Left ventricle myocardium superior (tissue), 1 donor: ENCODE measurements around the gene ADCYAP1. TPM values are rescaled to one million over a fixed set of nuclear protein-coding genes. Genes with fewer than 3 reads are reported as not detected.

Experiments used
- ATAC-seq: fragments of 200-7000 bp; cut with Tn5 transposase; one replicate; pipeline ENCODE4 v1.9.1; 2020; ENCODE audit warnings: mild to moderate bottlenecking, moderate library complexity
- DNase-seq: peaks from one replicate; pipeline ENCODE4 v3.0.0-alpha.2; 2020
- intact Hi-C: fragments of 100-400 bp; cut with micrococcal nuclease; formaldehyde crosslinking; loops from one replicate; pipeline ENCODE4 v1.11.0; 2022
- total RNA-seq: library from RNA; stranded (reverse); fragmentation: NEBNext Ultra II Directional; extraction: Animal tissue kit (Norgen Biotek cat#: 25700); gene quantifications from one replicate; pipeline ENCODE4 v1.2.1, GENCODE V29; 2021
- donor health status: DM: no; HTN: yes; CAD: no; lungs with severe emphysema.

Gene ADCYAP1
- total RNA-seq, 1 donor from 2014 or later = 0.17 TPM

GRCh38 chr18:950882-951495 lies 46.3 kb downstream of the ADCYAP1 start:
- intact Hi-C loops = no loop called here
- ATAC-seq (no peak), DNase-seq (no peak)

GRCh38 chr18:955384-956066 lies 50.9 kb downstream of the ADCYAP1 start:
- intact Hi-C loops = no loop called here
- ATAC-seq (no peak), DNase-seq (no peak)

- intact Hi-C loops = no loop called here
Measured at GRCh38 chr18:957829-958228, 53.2 kb downstream of the ADCYAP1 start.

GRCh38 chr18:959854-960253 lies 55.2 kb downstream of the ADCYAP1 start:
- intact Hi-C loops = no loop called here
- DNase-seq (no peak), ATAC-seq (no peak)

More at GRCh38 chr18:957829-958228, 53.2 kb downstream of the ADCYAP1 start:
- DNase-seq (no peak), ATAC-seq (no peak)

Other genes with a start within 250 kb of the ADCYAP1 start
- 3.8 TPM for gene TYMS, start 247.2 kb upstream of the ADCYAP1 start, total RNA-seq
- gene ENOSF1, start 192.2 kb upstream of the ADCYAP1 start, total RNA-seq = 23.9 TPM
- gene YES1, start 92.6 kb upstream of the ADCYAP1 start, total RNA-seq = 23.4 TPM